Osteoblast (primary cell): Measurements from ENCODE around the gene C11orf98. TPM values are rescaled to one million over a fixed set of nuclear protein-coding genes. Genes with fewer than 3 reads are reported as not detected.
"Not testable (repeated sequence)": the region's sequence is repeated elsewhere in the genome, so short reads cannot be mapped to it uniquely, and the experiment has no call there.

Source experiments
- DNase-seq: peaks from one replicate; pipeline ENCODE4 v3.0.0; 2011; ENCODE audit warnings: low spot score, mixed read lengths; ENCODE audit not compliant: insufficient read length; ENCODE audit errors: missing footprints
- H2AFZ ChIP-seq: 2 replicates; pipeline ENCODE4 v1.6.0; 2011; ENCODE audit warnings: mild to moderate bottlenecking, low read length
- H3K27ac ChIP-seq: 2 replicates; pipeline ENCODE4 v1.5.1; 2011; ENCODE audit warnings: mild to moderate bottlenecking, low read depth, low read length, moderate library complexity
- H3K27me3 ChIP-seq: 2 replicates; pipeline ENCODE4 v1.6.0; 2012; ENCODE audit warnings: mild to moderate bottlenecking, control low read depth, inconsistent platforms, low read length, moderate library complexity; ENCODE audit not compliant: insufficient read depth
- H3K36me3 ChIP-seq: 2 replicates; pipeline ENCODE4 v1.5.1; 2011; ENCODE audit warnings: mild to moderate bottlenecking, low read length, control low read depth, moderate library complexity; ENCODE audit not compliant: insufficient read depth
- H3K4me1 ChIP-seq: 2 replicates; pipeline ENCODE4 v1.5.1; 2011; ENCODE audit warnings: mild to moderate bottlenecking, low read length, control low read depth, moderate library complexity; ENCODE audit not compliant: insufficient read depth
- H3K4me2 ChIP-seq: 2 replicates; pipeline ENCODE4 v1.6.0; 2011; ENCODE audit warnings: mild to moderate bottlenecking, low read length; ENCODE audit not compliant: insufficient read depth
- H3K4me3 ChIP-seq: fragments of 200-600 bp; sonication (generic); 3 replicates; pipeline ENCODE4 v1.5.1; 2012; ENCODE audit warnings: mild to moderate bottlenecking, low read length, inconsistent platforms; ENCODE audit not compliant: insufficient read depth
- H3K79me2 ChIP-seq: 2 replicates; pipeline ENCODE4 v1.6.0; 2012; ENCODE audit warnings: mild to moderate bottlenecking, low read length, control low read depth, inconsistent platforms; ENCODE audit not compliant: insufficient read depth
- H3K9me3 ChIP-seq: 2 replicates; pipeline ENCODE4 v1.5.1; 2011; ENCODE audit warnings: low read depth, low read length, control low read depth
- H4K20me1 ChIP-seq: 2 replicates; pipeline ENCODE4 v1.6.0; 2012; ENCODE audit warnings: mild to moderate bottlenecking, low read length, control low read depth; ENCODE audit not compliant: insufficient read depth
- total RNA-seq: library from RNA; depleted of rRNA; stranded (reverse); fragments of >200 nt; gene quantifications from 2 replicates; pipeline ENCODE4 v1.2.3, GENCODE V29; 2012
- TF ChIP-seq, protein P1 (sequence below): IDR thresholded peaks from 2 replicates; pipeline ENCODE4 v1.5.1; 2011; ENCODE audit warnings: mild to moderate bottlenecking, low read depth, low read length, moderate library complexity; ENCODE audit errors: extremely low read depth

Gene C11orf98
- total RNA-seq, 1 donor: 17.4 TPM

DNA sequence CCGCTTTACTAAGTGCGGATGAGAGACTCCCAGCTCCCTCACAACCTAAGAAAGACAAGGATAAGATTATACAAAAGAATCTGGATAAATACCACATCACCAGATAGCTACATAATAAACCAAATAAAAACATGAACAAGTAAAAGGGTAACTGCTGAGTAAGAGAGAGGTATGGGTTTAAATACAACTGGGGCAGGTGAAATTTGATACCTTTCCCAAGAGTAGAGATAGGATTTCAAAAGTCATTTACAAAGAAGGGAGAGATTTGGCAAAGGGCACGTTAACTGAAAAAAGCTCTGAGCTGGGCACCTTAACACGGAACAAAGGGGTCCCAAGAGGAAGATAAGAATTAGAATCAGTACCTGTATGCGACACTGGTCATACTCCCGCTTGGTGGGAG is 12.1 kb upstream of the C11orf98 start:
- Histone ChIP-seq H3K27ac (no peak overlapping the region), H2AFZ (no peak overlapping the region), H3K36me3 (peaks cover 38% of the 10 kb centered on the region), H4K20me1 (no peaks in the 10 kb centered on the region), H3K4me3 (no peak overlapping the region), H3K9me3 (no peaks in the 10 kb centered on the region), H3K79me2 (peaks cover 47% of the 10 kb centered on the region), H3K27me3 (no peaks in the 10 kb centered on the region), H3K4me2 (no peak overlapping the region), H3K4me1 (peaks cover 34% of the 10 kb centered on the region)
- DNase-seq: no peak
- TF ChIP-seq, protein P1, sequence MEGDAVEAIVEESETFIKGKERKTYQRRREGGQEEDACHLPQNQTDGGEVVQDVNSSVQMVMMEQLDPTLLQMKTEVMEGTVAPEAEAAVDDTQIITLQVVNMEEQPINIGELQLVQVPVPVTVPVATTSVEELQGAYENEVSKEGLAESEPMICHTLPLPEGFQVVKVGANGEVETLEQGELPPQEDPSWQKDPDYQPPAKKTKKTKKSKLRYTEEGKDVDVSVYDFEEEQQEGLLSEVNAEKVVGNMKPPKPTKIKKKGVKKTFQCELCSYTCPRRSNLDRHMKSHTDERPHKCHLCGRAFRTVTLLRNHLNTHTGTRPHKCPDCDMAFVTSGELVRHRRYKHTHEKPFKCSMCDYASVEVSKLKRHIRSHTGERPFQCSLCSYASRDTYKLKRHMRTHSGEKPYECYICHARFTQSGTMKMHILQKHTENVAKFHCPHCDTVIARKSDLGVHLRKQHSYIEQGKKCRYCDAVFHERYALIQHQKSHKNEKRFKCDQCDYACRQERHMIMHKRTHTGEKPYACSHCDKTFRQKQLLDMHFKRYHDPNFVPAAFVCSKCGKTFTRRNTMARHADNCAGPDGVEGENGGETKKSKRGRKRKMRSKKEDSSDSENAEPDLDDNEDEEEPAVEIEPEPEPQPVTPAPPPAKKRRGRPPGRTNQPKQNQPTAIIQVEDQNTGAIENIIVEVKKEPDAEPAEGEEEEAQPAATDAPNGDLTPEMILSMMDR: no peak

DNA sequence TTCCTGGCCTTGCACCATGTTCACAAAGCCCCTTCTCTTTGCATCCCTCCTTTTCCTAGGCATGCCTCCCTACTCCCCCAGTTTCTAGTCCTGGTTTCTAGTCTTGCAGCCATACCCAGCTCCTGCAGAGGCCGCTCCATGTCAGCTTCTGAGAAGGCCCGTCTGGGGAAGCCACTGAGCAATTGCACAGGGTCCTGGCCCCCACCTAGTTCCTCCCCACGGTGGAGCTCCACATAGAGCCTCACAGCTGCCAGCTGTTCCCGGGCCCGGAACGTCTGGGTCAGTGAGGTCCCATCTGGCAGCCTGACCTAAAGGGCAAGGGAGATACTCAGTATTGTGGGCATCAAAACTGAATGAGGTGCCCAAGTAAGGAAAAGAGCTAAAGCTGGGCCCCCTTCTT is 11.7 kb upstream of the C11orf98 start:
- Histone ChIP-seq H3K4me2 (no peak overlapping the region), H2AFZ (no peak overlapping the region), H3K9me3 (no peaks in the 10 kb centered on the region), H4K20me1 (no peaks in the 10 kb centered on the region), H3K4me3 (no peak overlapping the region), H3K27ac (no peak overlapping the region), H3K36me3 (peaks cover 38% of the 10 kb centered on the region), H3K79me2 (peaks cover 51% of the 10 kb centered on the region), H3K27me3 (no peaks in the 10 kb centered on the region), H3K4me1 (peaks cover 34% of the 10 kb centered on the region)
- DNase-seq: no peak
- TF ChIP-seq, protein P1: no peak

DNA sequence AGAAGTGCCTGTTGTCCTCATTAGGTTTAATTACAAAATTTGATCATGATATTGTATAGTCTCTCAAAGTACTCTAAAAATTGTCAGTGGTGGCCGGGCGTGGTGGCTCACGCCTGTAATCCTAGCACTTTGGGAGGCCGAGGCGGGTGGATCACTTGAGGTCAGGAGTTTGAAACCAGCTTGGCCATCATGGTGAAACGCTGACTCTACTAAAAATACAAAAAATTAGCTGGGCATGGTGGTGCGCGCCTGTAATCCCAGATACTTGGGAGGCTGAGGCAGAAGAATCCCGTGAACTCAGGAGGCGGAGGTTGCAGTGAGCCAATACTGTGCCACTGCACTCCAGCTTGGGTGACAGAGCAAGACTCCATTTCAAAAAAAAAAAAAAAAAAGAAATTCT is 10.4 kb upstream of the C11orf98 start:
- not testable (repeated sequence) for H3K27ac ChIP-seq, H4K20me1 ChIP-seq, H3K27me3 ChIP-seq, H3K4me2 ChIP-seq, H3K9me3 ChIP-seq, H2AFZ ChIP-seq, H3K4me3 ChIP-seq, DNase-seq
- H3K36me3 ChIP-seq: peaks cover 38% of the 10 kb centered on the region
- peaks cover 58% of the 10 kb centered on the region for H3K79me2 ChIP-seq
- peaks cover 33% of the 10 kb centered on the region for H3K4me1 ChIP-seq

DNA sequence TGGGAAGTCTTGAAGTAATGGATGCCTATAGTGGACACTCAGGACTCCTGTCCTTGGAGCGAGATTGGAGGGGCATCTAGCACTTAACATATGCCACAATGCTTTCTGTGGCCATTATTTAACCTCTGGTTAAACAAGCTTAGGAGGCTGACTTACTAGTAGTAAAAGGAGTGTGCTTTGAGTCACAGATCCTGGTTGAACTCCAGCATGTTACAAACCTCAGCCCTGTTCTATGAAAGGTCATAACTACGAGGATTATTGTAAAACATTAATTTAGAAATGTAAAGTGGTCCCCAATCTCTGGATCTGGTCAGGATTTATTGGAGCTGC is 8.2 kb upstream of the C11orf98 start:
- H4K20me1 ChIP-seq: peaks cover 4% of the 10 kb centered on the region
- H3K4me3 ChIP-seq: peak overlapping the region; percentile 91
- H3K36me3 ChIP-seq: peaks cover 43% of the 10 kb centered on the region
- H3K79me2 ChIP-seq: peaks cover 56% of the 10 kb centered on the region
- H3K9me3 ChIP-seq: no peaks in the 10 kb centered on the region
- no peak overlapping the region for H2AFZ ChIP-seq
- peaks cover 31% of the 10 kb centered on the region for H3K4me1 ChIP-seq
- H3K4me2 ChIP-seq: peak overlapping the region; percentile 94
- H3K27ac ChIP-seq: peak overlapping the region; percentile 87
- TF ChIP-seq, protein P1: no peak
- peak; percentile 63 for DNase-seq
- no peaks in the 10 kb centered on the region for H3K27me3 ChIP-seq
